ENCODE results near the gene EEF1A2.
"Not testable (repeated sequence)": the region's sequence is repeated elsewhere in the genome, so short reads cannot be mapped to it uniquely, and the experiment has no call there.

The EEF1A2 gene

GRCh38 chr20:63484236-63484635 lies 14.6 kb downstream of the EEF1A2 start:
- no peak for DNase-seq

GRCh38 chr20:63483834-63484233 lies 15.0 kb downstream of the EEF1A2 start:
- DNase-seq = no peak

GRCh38 chr20:63482021-63482587 lies 16.8 kb downstream of the EEF1A2 start:
- DNase-seq = no peak

- no peak for DNase-seq
Observed at GRCh38 chr20:63481503-63481902, 17.4 kb downstream of the EEF1A2 start.

- not testable (repeated sequence) for DNase-seq
Observed at GRCh38 chr20:63479695-63480419, 19.0 kb downstream of the EEF1A2 start.

GRCh38 chr20:63478346-63479302 lies 20.3 kb downstream of the EEF1A2 start:
- DNase-seq = no peak

GRCh38 chr20:63477944-63478343 lies 20.9 kb downstream of the EEF1A2 start:
- no peak for DNase-seq

- DNase-seq = no peak
Observed at GRCh38 chr20:63477061-63477616, 21.7 kb downstream of the EEF1A2 start.

GRCh38 chr20:63475209-63475608 lies 23.7 kb downstream of the EEF1A2 start:
- no peak for DNase-seq

GRCh38 chr20:63473555-63474449 lies 25.1 kb downstream of the EEF1A2 start:
- no peak for DNase-seq

GRCh38 chr20:63472862-63473390 lies 26.0 kb downstream of the EEF1A2 start:
- DNase-seq = no peak

- no peak for DNase-seq
Observed at GRCh38 chr20:63471981-63472831, 26.7 kb downstream of the EEF1A2 start, which contains the start of gene KCNQ2. Gene KCNQ2 (minus strand): TSS chr20:63472655. CDS start chr20:63472463, 192 bp downstream.

- no peak for DNase-seq
Observed at GRCh38 chr20:63471717-63471980, 27.2 kb downstream of the EEF1A2 start.

- DNase-seq = no peak
Observed at GRCh38 chr20:63471002-63471716, 27.7 kb downstream of the EEF1A2 start.

GRCh38 chr20:63470410-63470809 lies 28.5 kb downstream of the EEF1A2 start:
- DNase-seq = no peak

GRCh38 chr20:63469713-63470101 lies 29.2 kb downstream of the EEF1A2 start:
- DNase-seq = no peak

- no peak for DNase-seq
Observed at GRCh38 chr20:63469019-63469712, 29.7 kb downstream of the EEF1A2 start.

- no peak for DNase-seq
Observed at GRCh38 chr20:63468421-63468820, 30.5 kb downstream of the EEF1A2 start.

- DNase-seq = no peak
Observed at GRCh38 chr20:63467294-63468083, 31.4 kb downstream of the EEF1A2 start.
